CD4-positive, CD25-positive, alpha-beta regulatory T cell (primary cell): ENCODE measurements around the gene COQ8A. TPM values are rescaled to one million over a fixed set of nuclear protein-coding genes. Genes with fewer than 3 reads are reported as not detected.

Source experiments
- ATAC-seq, 2 donors: fragments of 150-1000 bp; cut with Tn5 transposase; one replicate each; pipeline ENCODE4 v1.10.0; 2021; ENCODE audit warnings: low read depth in 2 of 2, moderate number of reproducible peaks in 2 of 2, moderate library complexity in 1 of 2
- DNase-seq, 3 donors: peaks; one replicate each; pipeline versions ENCODE4 v3.0.0 to v3.0.0-alpha.2; 2012 to 2022; ENCODE audit warnings: mixed read lengths in 1 of 3
- H3K27ac ChIP-seq: one replicate; pipeline ENCODE4 v1.7.0; 2013; ENCODE audit warnings: mild to moderate bottlenecking, low read length; ENCODE audit not compliant: insufficient read depth, poor library complexity, severe bottlenecking
- H3K27me3 ChIP-seq: one replicate; pipeline ENCODE4 v1.7.0; 2013; ENCODE audit warnings: low read length; ENCODE audit not compliant: control insufficient read depth, insufficient read depth
- H3K36me3 ChIP-seq: one replicate; pipeline ENCODE4 v1.7.0; 2013; ENCODE audit warnings: mild to moderate bottlenecking, low read length, moderate library complexity; ENCODE audit not compliant: control insufficient read depth, insufficient read depth
- H3K4me1 ChIP-seq: 2 replicates; pipeline ENCODE4 v1.7.0; 2013; ENCODE audit warnings: mild to moderate bottlenecking, low read length; ENCODE audit not compliant: insufficient read depth, control insufficient read depth, poor library complexity, severe bottlenecking
- H3K4me3 ChIP-seq: one replicate; pipeline ENCODE4 v1.7.0; 2013; ENCODE audit warnings: low read depth, mild to moderate bottlenecking, low read length, moderate library complexity
- H3K9me3 ChIP-seq, 2 experiments: 1 replicate in 1 of 2; 2 replicates in 1 of 2; pipeline ENCODE4 v1.7.0; 2013; ENCODE audit warnings: low read length in 2 of 2, mild to moderate bottlenecking in 1 of 2, moderate library complexity in 1 of 2; ENCODE audit not compliant: control insufficient read depth in 2 of 2
- H3K27ac Mint-ChIP-seq, 3 donors: one replicate each; pipeline ENCODE4 v1.8.0; 2020 to 2022; ENCODE audit warnings: mild to moderate bottlenecking in 3 of 3, mixed read lengths in 3 of 3, moderate library complexity in 2 of 3
- H3K27me3 Mint-ChIP-seq: one replicate; pipeline ENCODE4 v1.8.0; 2022; ENCODE audit warnings: mild to moderate bottlenecking, mixed read lengths
- H3K36me3 Mint-ChIP-seq: one replicate; pipeline ENCODE4 v1.8.0; 2020; ENCODE audit warnings: mixed read lengths
- H3K4me1 Mint-ChIP-seq, 4 donors: one replicate each; pipeline ENCODE4 v1.8.0; 2020 to 2022; ENCODE audit warnings: mixed read lengths in 4 of 4, mild to moderate bottlenecking in 1 of 4
- H3K4me3 Mint-ChIP-seq, 4 donors: one replicate each; pipeline ENCODE4 v1.8.0; 2020 to 2022; ENCODE audit warnings: mild to moderate bottlenecking in 4 of 4, mixed read lengths in 4 of 4, moderate library complexity in 3 of 4
- H3K9me3 Mint-ChIP-seq, 7 donors: one replicate each; pipeline ENCODE4 v1.8.0; 2020 to 2022; ENCODE audit warnings: mixed read lengths in 7 of 7, mild to moderate bottlenecking in 3 of 7, moderate library complexity in 2 of 7
- polyA plus RNA-seq, 4 donors: library from polyadenylated mRNA; unstranded; fragments of 300-500 nt; fragmentation: Illumina TruSeq; gene quantifications; one replicate each; pipeline ENCODE4 v1.2.3, GENCODE V29; 2021
- total RNA-seq: library from RNA; stranded (reverse); gene quantifications from one replicate; pipeline ENCODE4 v1.2.3, GENCODE V29; 2022

The COQ8A gene
- total and polyA plus RNA-seq, 5 donors from 2014 or later = 44.1 to 60.1 (median 54.4) TPM

GRCh38 chr1:227035316-227035715 lies 95.2 kb downstream of the COQ8A start:
- Histone ChIP-seq H3K36me3 (no peaks in the 10 kb centered on the region), H3K9me3 (no peaks in the 10 kb centered on the region), H3K27ac (no peak overlapping the region), H3K4me1 (no peaks in the 10 kb centered on the region), H3K4me3 (no peak overlapping the region), H3K27me3 (no peaks in the 10 kb centered on the region)
- peaks cover 9% of the 10 kb centered on the region for H3K27me3 Mint-ChIP-seq
- H3K27ac Mint-ChIP-seq = no peak overlapping the region
- H3K4me3 Mint-ChIP-seq = no peak overlapping the region
- DNase-seq (no peak), ATAC-seq (no peak)
- peaks cover 0 to 3% (median 0%) of the 10 kb centered on the region in 7 donors for H3K9me3 Mint-ChIP-seq
- H3K4me1 Mint-ChIP-seq = peaks cover 4 to 7% (median 6%) of the 10 kb centered on the region in 4 donors
- no peaks in the 10 kb centered on the region for H3K36me3 Mint-ChIP-seq

GRCh38 chr1:227037121-227037520 lies 97.0 kb downstream of the COQ8A start:
- Histone ChIP-seq H3K4me1 (no peaks in the 10 kb centered on the region), H3K9me3 (no peaks in the 10 kb centered on the region), H3K27ac (no peak overlapping the region), H3K36me3 (no peaks in the 10 kb centered on the region), H3K27me3 (peaks cover 3% of the 10 kb centered on the region), H3K4me3 (no peak overlapping the region)
- Mint-ChIP-seq H3K27me3 (peaks cover 16% of the 10 kb centered on the region), H3K9me3 (peaks cover 0 to 3% (median 0%) of the 10 kb centered on the region in 7 donors), H3K4me3 (no peak overlapping the region), H3K36me3 (no peaks in the 10 kb centered on the region), H3K4me1 (peaks cover 4 to 7% (median 6%) of the 10 kb centered on the region in 4 donors), H3K27ac (peak overlapping the region in 2 of 3 donors; percentile 37 to 62)
- DNase-seq (no peak), ATAC-seq (no peak)

Other genes starting within 250 kb of the COQ8A start
- 216 TPM for gene ITPKB, start 201.0 kb upstream of the COQ8A start, total RNA-seq
- 10 to 100 TPM; 38.5 to 60.2 (median 44.8) TPM for gene ITPKB, start 201.0 kb upstream of the COQ8A start, polyA plus RNA-seq
- 3.7 TPM for gene PSEN2, start 69.7 kb upstream of the COQ8A start, total RNA-seq
- 1 to 10 TPM; 1.8 to 3.5 (median 3.2) TPM for gene PSEN2, start 69.7 kb upstream of the COQ8A start, polyA plus RNA-seq